Activated T-helper 2 cell treated with anti-CD3 and anti-CD28 coated beads, Interferon-gamma antibody, Interleukin-2, Interleukin-4, amounts not matched to agents 10 μg/mL and 5 μg/mL and 100 μg/mL, durations not matched to agents 14 hours and 24 hours and 36 hours (primary cell): Measurements from ENCODE around the gene CDK15. TPM values are rescaled to one million over a fixed set of nuclear protein-coding genes. Genes with fewer than 3 reads are reported as not detected.

Source experiments
- DNase-seq: peaks from one replicate; pipeline ENCODE4 v3.0.0; 2021; ENCODE audit warnings: low spot score
- H3K27ac Mint-ChIP-seq: one replicate; pipeline ENCODE4 v1.8.0; 2021; ENCODE audit warnings: mixed read lengths
- H3K27me3 Mint-ChIP-seq: one replicate; pipeline ENCODE4 v1.8.0; 2021; ENCODE audit warnings: low read depth, mixed read lengths
- H3K36me3 Mint-ChIP-seq: one replicate; pipeline ENCODE4 v1.8.0; 2021; ENCODE audit warnings: low read depth, mixed read lengths
- H3K4me1 Mint-ChIP-seq: one replicate; pipeline ENCODE4 v1.8.0; 2021; ENCODE audit warnings: low read depth, mixed read lengths
- H3K4me3 Mint-ChIP-seq: one replicate; pipeline ENCODE4 v1.8.0; 2021; ENCODE audit warnings: low read depth, mild to moderate bottlenecking, moderate library complexity, mixed read lengths
- H3K9me3 Mint-ChIP-seq: one replicate; pipeline ENCODE4 v1.8.0; 2021; ENCODE audit warnings: mixed read lengths
- intact Hi-C: fragments of 100-400 bp; cut with micrococcal nuclease; formaldehyde crosslinking; loops from one replicate; pipeline ENCODE4 v1.15.1; 2023
- total RNA-seq: library from RNA; stranded (reverse); gene quantifications from 2 replicates; pipeline ENCODE4 v1.2.3, GENCODE V29; 2022

Gene CDK15
- total RNA-seq, 1 donor from 2014 or later = not detected

DNA sequence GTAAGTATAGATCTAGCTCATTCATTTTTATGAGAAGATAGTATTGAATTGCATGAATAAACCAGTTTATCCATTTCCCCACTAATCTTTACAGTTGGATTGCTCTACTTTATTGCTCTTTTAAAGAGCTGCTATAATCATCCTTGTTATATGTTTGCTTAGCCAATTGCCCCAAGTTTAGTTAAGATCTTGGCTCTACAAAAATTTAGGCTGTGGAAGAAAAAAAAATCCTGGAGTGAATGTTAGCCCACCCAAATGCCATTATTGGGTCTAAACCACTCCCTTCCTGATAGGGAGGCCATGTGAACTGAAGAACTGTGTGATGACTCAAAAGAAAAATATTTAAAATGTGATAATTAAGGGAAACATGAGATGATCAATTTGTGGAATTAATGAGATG lies 28.5 kb upstream of the CDK15 start:
- Mint-ChIP-seq H3K27me3 (peaks cover 7% of the 10 kb centered on the region), H3K4me1 (peaks cover 30% of the 10 kb centered on the region), H3K9me3 (no peaks in the 10 kb centered on the region), H3K36me3 (no peaks in the 10 kb centered on the region), H3K27ac (no peak overlapping the region), H3K4me3 (no peak overlapping the region)
- intact Hi-C loops = no loop called here
- DNase-seq = no peak

DNA sequence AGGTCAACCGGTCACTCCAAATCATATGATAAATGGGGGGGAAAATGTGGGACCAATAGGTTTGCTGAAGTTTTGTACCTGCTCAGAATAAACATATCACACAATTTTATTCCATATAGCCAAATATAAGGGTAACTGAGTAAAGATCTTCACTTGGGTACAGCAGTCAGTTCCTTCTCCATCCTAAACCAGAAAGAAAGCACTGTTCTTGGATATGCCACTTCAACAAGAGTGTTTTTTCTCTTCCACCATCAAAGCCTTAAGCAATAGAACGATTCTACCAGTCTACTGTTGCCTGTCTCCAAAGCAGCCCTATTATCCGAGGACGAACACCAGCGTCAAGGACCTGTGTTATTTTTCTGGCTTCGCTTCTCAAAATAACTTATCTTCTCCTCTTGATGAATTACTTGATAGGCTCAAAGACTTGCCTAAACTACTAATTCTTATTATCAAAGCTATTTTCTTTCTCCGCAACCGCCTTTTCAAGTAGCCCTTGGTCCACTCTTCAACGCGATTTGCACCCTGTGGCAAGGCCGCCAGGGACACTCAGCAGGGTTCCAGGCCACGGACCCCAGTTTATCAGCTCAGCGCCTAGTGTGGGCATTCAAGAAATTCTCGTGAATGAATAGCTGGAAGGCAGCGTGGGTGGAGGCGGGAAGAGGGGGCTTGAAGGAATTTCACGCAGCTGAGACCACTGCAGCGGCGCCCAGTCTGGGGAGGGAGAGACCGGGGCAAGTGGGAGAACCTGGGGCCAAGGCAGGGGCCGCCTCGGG lies 26.2 kb upstream of the CDK15 start:
- DNase-seq = no peak
- peaks cover 11% of the 10 kb centered on the region for H3K27me3 Mint-ChIP-seq
- H3K36me3 Mint-ChIP-seq = no peaks in the 10 kb centered on the region
- H3K4me3 Mint-ChIP-seq = peak overlapping the region; percentile 97
- peak overlapping the region; percentile 63 for H3K27ac Mint-ChIP-seq
- peaks cover 19% of the 10 kb centered on the region for H3K4me1 Mint-ChIP-seq
- intact Hi-C loops = loop anchor here (2.0 to 5.0 kb wide), 4 partner anchors 137 to 597 kb away; partner anchors contain the start of genes BMPR2, STRADB, TMEM237 and TRAK2
- no peaks in the 10 kb centered on the region for H3K9me3 Mint-ChIP-seq

DNA sequence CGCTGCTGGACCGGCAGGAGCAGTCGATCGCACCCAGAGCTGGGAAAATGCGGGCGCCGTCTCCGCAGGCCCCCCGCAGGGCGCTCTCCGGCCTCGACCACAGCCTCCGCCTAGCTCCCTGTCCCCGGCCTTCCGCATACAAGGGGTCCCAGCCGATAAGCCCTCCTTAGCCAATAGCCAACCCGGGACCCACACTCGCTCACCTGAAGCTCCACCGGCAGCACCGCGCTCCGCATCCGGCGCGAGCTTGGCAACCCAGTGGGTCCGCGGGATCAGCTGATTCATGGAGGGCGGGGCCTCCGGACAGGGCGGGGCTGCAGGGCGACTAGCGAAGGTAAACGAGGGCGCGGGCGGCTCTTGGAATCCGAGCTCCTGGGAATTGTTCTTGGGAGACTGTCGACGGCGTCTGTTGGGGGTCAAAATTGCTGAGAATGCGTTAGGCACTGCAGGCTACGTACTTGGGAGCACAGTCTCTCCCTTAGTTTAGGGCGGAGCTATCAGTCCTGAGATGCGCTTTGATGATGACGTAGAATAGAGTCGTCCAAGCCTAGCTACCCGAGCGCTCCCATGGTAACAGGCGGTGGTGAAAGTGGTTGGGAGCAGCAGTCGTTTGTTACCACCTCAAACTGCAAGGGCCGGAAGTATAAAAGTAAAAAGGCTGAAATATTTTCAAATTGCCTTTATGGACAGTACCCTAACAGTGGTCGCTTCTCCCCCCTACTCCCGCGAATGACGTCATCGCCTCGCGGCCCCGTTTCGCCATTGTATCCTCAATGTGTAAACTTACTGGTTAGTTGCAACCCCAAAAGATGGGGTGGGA lies 25.5 kb upstream of the CDK15 start, which contains the start of gene ALS2:
ALS2 (minus strand) TSS at position 260 of the 820 bp plus-strand sequence. CDS start 12,048 bp downstream, outside the sequence.
- intact Hi-C loops = loop anchor here (2.0 to 5.0 kb wide), 4 partner anchors 138 to 596 kb away; partner anchors contain the start of genes BMPR2, STRADB, TMEM237 and TRAK2
- Mint-ChIP-seq H3K27me3 (peaks cover 11% of the 10 kb centered on the region), H3K27ac (peak within 1 kb of the TSS; percentile 95), H3K9me3 (no peaks in the 10 kb centered on the region), H3K4me3 (peak within 1 kb of the TSS; percentile 97), H3K36me3 (no peaks in the 10 kb centered on the region), H3K4me1 (peaks cover 19% of the 10 kb centered on the region)
- DNase-seq = peak; percentile 90

DNA sequence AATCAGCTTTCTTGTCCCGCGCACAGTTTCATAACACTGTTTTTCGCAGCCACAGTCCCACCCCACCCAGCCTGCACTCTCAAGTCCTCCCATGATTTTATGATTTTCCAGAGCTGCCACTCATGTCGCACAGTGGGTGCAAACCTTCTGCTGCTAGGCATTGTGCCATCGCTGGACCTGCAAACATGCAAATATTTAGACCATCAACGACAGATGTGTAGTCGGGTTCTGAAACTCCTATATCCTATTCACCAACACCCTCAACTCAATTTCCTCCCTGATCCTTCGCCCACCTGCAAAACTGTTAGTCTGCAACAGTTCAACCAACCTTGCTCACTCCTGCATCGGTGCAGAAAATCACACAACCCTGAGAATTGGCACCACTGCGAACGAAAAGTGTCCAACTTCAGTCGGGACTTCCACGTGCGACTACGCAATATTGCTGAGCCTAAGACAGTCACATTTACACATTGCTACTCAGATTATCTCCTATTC lies 24.7 kb upstream of the CDK15 start:
- intact Hi-C loops = loop anchor here (2.0 to 5.0 kb wide), 4 partner anchors 139 to 595 kb away; partner anchors contain the start of genes BMPR2, STRADB, TMEM237 and TRAK2
- Mint-ChIP-seq H3K9me3 (no peaks in the 10 kb centered on the region), H3K4me1 (peaks cover 19% of the 10 kb centered on the region), H3K36me3 (no peaks in the 10 kb centered on the region), H3K4me3 (peak overlapping the region; percentile 97), H3K27ac (peak overlapping the region; percentile 95), H3K27me3 (peaks cover 11% of the 10 kb centered on the region)
- no peak for DNase-seq

DNA sequence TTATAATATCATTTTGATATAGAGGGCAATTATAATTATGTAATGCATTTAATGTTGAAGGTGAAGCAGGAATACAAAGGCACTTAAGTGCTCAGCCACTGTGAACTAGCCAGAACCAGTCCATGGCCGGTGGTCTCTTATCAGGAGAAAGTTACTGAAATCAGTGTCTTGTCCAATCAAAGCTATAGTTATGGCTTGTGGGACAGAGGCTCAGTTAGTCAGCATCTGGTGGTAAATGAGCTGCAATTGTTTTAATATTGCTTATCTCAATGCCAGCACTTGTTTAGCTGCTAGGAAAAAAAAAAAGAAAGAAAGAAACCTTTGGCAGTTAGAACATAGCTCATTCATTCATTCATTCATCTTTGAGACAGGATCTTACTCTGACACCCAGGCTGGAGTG lies 21.8 kb upstream of the CDK15 start:
- intact Hi-C loops = loop anchor here (5.0 kb wide), 1 partner anchor 547 kb away; no protein-coding TSS in a partner anchor
- no peak for DNase-seq
- no peak overlapping the region for H3K4me3 Mint-ChIP-seq
- H3K27ac Mint-ChIP-seq = no peak overlapping the region
- H3K4me1 Mint-ChIP-seq = peaks cover 15% of the 10 kb centered on the region
- peaks cover 19% of the 10 kb centered on the region for H3K27me3 Mint-ChIP-seq
- H3K36me3 Mint-ChIP-seq = no peaks in the 10 kb centered on the region
- H3K9me3 Mint-ChIP-seq = no peaks in the 10 kb centered on the region

GRCh38 chr2:201785135-201785534 lies 21.2 kb upstream of the CDK15 start:
- Mint-ChIP-seq H3K36me3 (no peaks in the 10 kb centered on the region), H3K4me3 (no peak overlapping the region), H3K27me3 (peaks cover 21% of the 10 kb centered on the region), H3K27ac (no peak overlapping the region), H3K9me3 (no peaks in the 10 kb centered on the region), H3K4me1 (peaks cover 10% of the 10 kb centered on the region)
- intact Hi-C loops = no loop called here
- no peak for DNase-seq

- H3K4me1 Mint-ChIP-seq = peaks cover 8% of the 10 kb centered on the region
- intact Hi-C loops = no loop called here
These were observed 19.9 kb upstream of the CDK15 start for GRCh38 chr2:201786471-201786870.

GRCh38 chr2:201788371-201788770 lies 18.0 kb upstream of the CDK15 start:
- H3K36me3 Mint-ChIP-seq = no peaks in the 10 kb centered on the region
- intact Hi-C loops = no loop called here

More at GRCh38 chr2:201786471-201786870, 19.9 kb upstream of the CDK15 start:
- Mint-ChIP-seq H3K27me3 (peaks cover 22% of the 10 kb centered on the region), H3K9me3 (no peaks in the 10 kb centered on the region), H3K4me3 (no peak overlapping the region), H3K36me3 (no peaks in the 10 kb centered on the region), H3K27ac (no peak overlapping the region)
- no peak for DNase-seq

DNA sequence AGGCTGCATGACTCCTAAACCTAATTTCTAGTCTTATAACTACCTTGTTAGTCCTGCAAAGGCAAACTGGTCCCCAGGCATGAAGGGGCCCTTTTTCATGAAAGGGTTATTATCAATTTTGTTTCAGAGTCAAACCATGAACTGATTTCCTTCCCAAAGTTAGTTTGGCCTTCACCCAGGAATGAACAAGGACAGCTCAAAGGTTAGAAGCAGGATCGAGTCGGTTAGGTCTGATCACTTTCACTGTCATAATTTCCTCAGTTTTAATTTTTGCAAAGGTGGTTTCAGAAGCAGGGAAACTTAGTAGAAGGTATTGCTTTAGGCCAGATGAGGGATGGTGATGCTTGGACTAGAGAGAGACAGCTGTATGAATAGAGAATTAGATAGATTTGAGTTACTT lies 16.9 kb upstream of the CDK15 start:
- Mint-ChIP-seq H3K27me3 (peaks cover 16% of the 10 kb centered on the region), H3K27ac (no peak overlapping the region), H3K36me3 (no peaks in the 10 kb centered on the region), H3K4me1 (peaks cover 3% of the 10 kb centered on the region), H3K9me3 (no peaks in the 10 kb centered on the region), H3K4me3 (no peak overlapping the region)
- intact Hi-C loops = no loop called here
- no peak for DNase-seq

More at GRCh38 chr2:201788371-201788770, 18.0 kb upstream of the CDK15 start:
- Mint-ChIP-seq H3K27ac (no peak overlapping the region), H3K9me3 (no peaks in the 10 kb centered on the region), H3K4me3 (no peak overlapping the region), H3K4me1 (peaks cover 3% of the 10 kb centered on the region), H3K27me3 (peaks cover 19% of the 10 kb centered on the region)
- no peak for DNase-seq

- intact Hi-C loops = no loop called here
- no peaks in the 10 kb centered on the region for H3K36me3 Mint-ChIP-seq
- H3K4me1 Mint-ChIP-seq = peaks cover 3% of the 10 kb centered on the region
- no peak overlapping the region for H3K4me3 Mint-ChIP-seq
- no peak overlapping the region for H3K27ac Mint-ChIP-seq
- H3K27me3 Mint-ChIP-seq = peaks cover 16% of the 10 kb centered on the region
- no peak for DNase-seq
- no peaks in the 10 kb centered on the region for H3K9me3 Mint-ChIP-seq
These were observed 16.0 kb upstream of the CDK15 start for GRCh38 chr2:201790291-201790690.

- intact Hi-C loops = no loop called here
- Mint-ChIP-seq H3K9me3 (no peaks in the 10 kb centered on the region), H3K4me3 (no peak overlapping the region), H3K36me3 (no peaks in the 10 kb centered on the region), H3K27me3 (peaks cover 18% of the 10 kb centered on the region), H3K27ac (no peak overlapping the region), H3K4me1 (peaks cover 3% of the 10 kb centered on the region)
- no peak for DNase-seq
These were observed 15.3 kb upstream of the CDK15 start for GRCh38 chr2:201790989-201791388.

- Mint-ChIP-seq H3K9me3 (no peaks in the 10 kb centered on the region), H3K4me3 (no peak overlapping the region), H3K27ac (no peak overlapping the region), H3K27me3 (peaks cover 12% of the 10 kb centered on the region), H3K36me3 (no peaks in the 10 kb centered on the region), H3K4me1 (no peaks in the 10 kb centered on the region)
- intact Hi-C loops = no loop called here
- DNase-seq = no peak
These were observed 12.7 kb upstream of the CDK15 start for GRCh38 chr2:201793631-201794030.
